OCI-LY7 (cell line): ENCODE results near the gene CEP126.

ENCODE experiments used
- CTCF ChIP-seq: fragments of 200-600 bp; sonication (generic); conservative IDR thresholded peaks from 2 replicates; pipeline ENCODE4 v1.5.1; 2014; ENCODE audit warnings: mild to moderate bottlenecking, antibody characterized with exemption, low read length, moderate library complexity, mixed read lengths
- EZH2phosphoT487 ChIP-seq: fragments of 200-600 bp; sonication (generic); IDR thresholded peaks from 2 replicates; pipeline ENCODE4 v1.6.1; 2018; ENCODE audit warnings: low read depth, borderline replicate concordance, mild to moderate bottlenecking, mixed run types, antibody characterized with exemption, low read length, moderate library complexity, mixed read lengths

- TF ChIP-seq CTCF, result no peak
- no peak for TF ChIP-seq EZH2phosphoT487
These were observed 20.3 kb upstream of the CEP126 start for GRCh38 chr11:101894505-101894904.
